H9 (cell line): Measurements from ENCODE around the gene NDST1. TPM values are rescaled to one million over a fixed set of nuclear protein-coding genes. Genes with fewer than 3 reads are reported as not detected.

ENCODE experiments used
- DNase-seq: peaks from one replicate; pipeline ENCODE4 v3.0.0-alpha.2; 2017
- H2AFZ ChIP-seq: one replicate; pipeline ENCODE4 v1.6.1; 2013; ENCODE audit warnings: mild to moderate bottlenecking, low read length, control low read depth, moderate library complexity
- H2AK5ac ChIP-seq: 2 replicates; pipeline ENCODE4 v1.6.1; 2013; ENCODE audit warnings: low read length, control low read depth, mixed read lengths; ENCODE audit not compliant: insufficient read length
- H2BK120ac ChIP-seq: one replicate; pipeline ENCODE4 v1.6.1; 2013; ENCODE audit warnings: low read depth, mild to moderate bottlenecking, low read length, control low read depth, inconsistent platforms; ENCODE audit not compliant: poor library complexity, severe bottlenecking
- H2BK12ac ChIP-seq: 2 replicates; pipeline ENCODE4 v1.6.1; 2013; ENCODE audit warnings: low read length, control low read depth, mixed read lengths, low read depth; ENCODE audit not compliant: insufficient read length
- H2BK15ac ChIP-seq: 2 replicates; pipeline ENCODE4 v1.6.1; 2013; ENCODE audit warnings: low read depth, low read length, control low read depth
- H2BK20ac ChIP-seq: one replicate; pipeline ENCODE4 v1.6.1; 2013; ENCODE audit warnings: low read depth, mild to moderate bottlenecking, low read length, control low read depth, inconsistent platforms; ENCODE audit not compliant: poor library complexity, severe bottlenecking
- H2BK5ac ChIP-seq: 2 replicates; pipeline ENCODE4 v1.6.1; 2013; ENCODE audit warnings: low read length, control low read depth, mixed read lengths; ENCODE audit not compliant: insufficient read length
- H3K14ac ChIP-seq: 2 replicates; pipeline ENCODE4 v1.6.1; 2013; ENCODE audit warnings: low read length, control low read depth; ENCODE audit not compliant: insufficient read depth
- H3K18ac ChIP-seq: 2 replicates; pipeline ENCODE4 v1.6.1; 2013; ENCODE audit warnings: low read depth, mild to moderate bottlenecking, mixed read lengths, low read length, control low read depth; ENCODE audit not compliant: insufficient read length
- H3K23ac ChIP-seq: 2 replicates; pipeline ENCODE4 v1.6.1; 2013; ENCODE audit warnings: low read length, control low read depth, mixed read lengths, low read depth; ENCODE audit not compliant: insufficient read length
- H3K23me2 ChIP-seq: 2 replicates; pipeline ENCODE4 v1.6.1; 2013; ENCODE audit warnings: low read depth, mild to moderate bottlenecking, mixed read lengths, low read length, control low read depth; ENCODE audit not compliant: insufficient read length, poor library complexity, severe bottlenecking
- H3K27ac ChIP-seq: 2 replicates; pipeline ENCODE4 v1.5.1; 2013; ENCODE audit warnings: low read length, control low read depth, mixed read lengths, low read depth; ENCODE audit not compliant: insufficient read length
- H3K27me3 ChIP-seq: 2 replicates; pipeline ENCODE4 v1.6.1; 2013; ENCODE audit warnings: low read length, control low read depth, inconsistent platforms; ENCODE audit not compliant: insufficient read depth
- H3K4ac ChIP-seq: 2 replicates; pipeline ENCODE4 v1.6.1; 2013; ENCODE audit warnings: low read depth, mild to moderate bottlenecking, control low read depth, inconsistent platforms, low read length, moderate library complexity
- H3K4me1 ChIP-seq: 2 replicates; pipeline ENCODE4 v1.6.1; 2013; ENCODE audit warnings: low read length, control low read depth, inconsistent platforms; ENCODE audit not compliant: insufficient read depth
- H3K4me2 ChIP-seq: 2 replicates; pipeline ENCODE4 v1.6.1; 2013; ENCODE audit warnings: low read length, control low read depth, mixed read lengths; ENCODE audit not compliant: insufficient read length, insufficient read depth
- H3K56ac ChIP-seq: 2 replicates; pipeline ENCODE4 v1.6.1; 2013; ENCODE audit warnings: low read depth, mild to moderate bottlenecking, mixed read lengths, low read length, control low read depth; ENCODE audit not compliant: insufficient read length
- H3K79me1 ChIP-seq: 2 replicates; pipeline ENCODE4 v1.6.1; 2013; ENCODE audit warnings: low read depth, mild to moderate bottlenecking, moderate library complexity, low read length, control low read depth, inconsistent platforms; ENCODE audit not compliant: insufficient read depth, poor library complexity, severe bottlenecking
- H3K79me2 ChIP-seq: 2 replicates; pipeline ENCODE4 v1.6.1; 2013; ENCODE audit warnings: low read length, control low read depth, inconsistent platforms; ENCODE audit not compliant: insufficient read depth
- H3K9ac ChIP-seq: 2 replicates; pipeline ENCODE4 v1.6.1; 2013; ENCODE audit warnings: low read length, control low read depth, mixed read lengths; ENCODE audit not compliant: insufficient read length; ENCODE audit errors: extremely low read depth
- H3K9me3 ChIP-seq: one replicate; pipeline ENCODE4 v1.6.1; 2013; ENCODE audit warnings: low read depth, low read length, inconsistent platforms; ENCODE audit not compliant: control insufficient read depth
- H3T11ph ChIP-seq: one replicate; pipeline ENCODE4 v1.6.1; 2013; ENCODE audit warnings: mild to moderate bottlenecking, low read length, control low read depth, inconsistent platforms
- H4K20me1 ChIP-seq: one replicate; pipeline ENCODE4 v1.6.1; 2013; ENCODE audit not compliant: control insufficient read depth, insufficient read length, insufficient read depth
- H4K5ac ChIP-seq: 2 replicates; pipeline ENCODE4 v1.6.1; 2013; ENCODE audit warnings: low read depth, mild to moderate bottlenecking, mixed read lengths, low read length, control low read depth; ENCODE audit not compliant: insufficient read length
- H4K8ac ChIP-seq: replicated peaks from 2 replicates; pipeline ENCODE4 v1.6.1; 2013; ENCODE audit warnings: low read length, control low read depth, mixed read lengths, low read depth; ENCODE audit not compliant: insufficient read length
- H4K91ac ChIP-seq: 2 replicates; pipeline ENCODE4 v1.6.1; 2013; ENCODE audit warnings: low read depth, mild to moderate bottlenecking, moderate library complexity, mixed read lengths, low read length, control low read depth; ENCODE audit not compliant: insufficient read length
- H3K27ac Mint-ChIP-seq, 3 experiments: 2 replicates in 2 of 3; 3 replicates in 1 of 3; pipeline ENCODE4 v1.8.0; 2020 to 2021; ENCODE audit warnings: mixed read lengths in 3 of 3, mild to moderate bottlenecking in 1 of 3, moderate library complexity in 1 of 3
- H3K27me3 Mint-ChIP-seq: 2 replicates; pipeline ENCODE4 v1.8.0; 2021; ENCODE audit warnings: low read depth, mild to moderate bottlenecking, moderate library complexity, mixed read lengths
- H3K36me3 Mint-ChIP-seq, 3 experiments: 2 replicates in 2 of 3; 3 replicates in 1 of 3; pipeline ENCODE4 v1.8.0; 2020 to 2021; ENCODE audit warnings: low read depth in 3 of 3, mixed read lengths in 3 of 3; ENCODE audit not compliant: insufficient read depth in 1 of 3
- H3K4me1 Mint-ChIP-seq, 2 experiments: 2 replicates each; pipeline ENCODE4 v1.8.0; 2020; ENCODE audit warnings: mixed read lengths in 2 of 2
- H3K4me3 Mint-ChIP-seq, 2 experiments: 2 replicates in 1 of 2; 3 replicates in 1 of 2; pipeline ENCODE4 v1.8.0; 2020 to 2021; ENCODE audit warnings: mild to moderate bottlenecking in 2 of 2, mixed read lengths in 2 of 2, moderate library complexity in 1 of 2
- H3K9me3 Mint-ChIP-seq, 2 experiments: 2 replicates in 1 of 2; 3 replicates in 1 of 2; pipeline ENCODE4 v1.8.0; 2020; ENCODE audit warnings: mild to moderate bottlenecking in 2 of 2, mixed read lengths in 2 of 2, moderate library complexity in 1 of 2
- CTCF ChIP-seq: fragments of 200-600 bp; sonication (generic); conservative IDR thresholded peaks from 3 replicates; pipeline ENCODE4 v1.8.0; 2021; ENCODE audit warnings: antibody characterized with exemption, mild to moderate bottlenecking
- WGBS: extraction: QIAGEN DNeasy Blood & Tissue Kit; methylation state at CpG from one replicate; pipeline ENCODE4 v1.1.7; 2013; ENCODE audit warnings: missing lambda C conversion rate, low lambda C conversion rate, mixed read lengths; ENCODE audit not compliant: insufficient read length; ENCODE audit errors: extremely low coverage; 5-methylcytosine and 5-hydroxymethylcytosine counted together
- total RNA-seq: library from RNA; stranded (reverse); gene quantifications from 2 replicates; pipeline ENCODE4 v1.2.1, GENCODE V29; 2021

The NDST1 gene
- total RNA-seq, 1 experiment from 2014 or later, result 65.5 TPM

- no peak overlapping the region for H3T11ph ChIP-seq
- H2BK5ac ChIP-seq, result no peak overlapping the region
- H2AK5ac ChIP-seq, result no peak overlapping the region
- H4K91ac ChIP-seq, result no peak overlapping the region
- DNase-seq, result no peak
- H2BK15ac ChIP-seq, result no peak overlapping the region
- H4K8ac ChIP-seq, result no peak overlapping the region
- H3K9me3 Mint-ChIP-seq, result no peaks in the 10 kb centered on the region
- no peaks in the 10 kb centered on the region for H3K27me3 ChIP-seq
- no peak overlapping the region for H3K27ac ChIP-seq
- no peaks in the 10 kb centered on the region for H3K27me3 Mint-ChIP-seq
- no peak overlapping the region for H3K18ac ChIP-seq
- TF ChIP-seq CTCF, result no peak
- no peak overlapping the region for H3K4ac ChIP-seq
- peaks cover 6% of the 10 kb centered on the region; the same call in 1 of the 2 replicates for H3K4me1 ChIP-seq
- H3K4me1 Mint-ChIP-seq, result peaks cover 33 to 53% of the 10 kb centered on the region in 2 experiments
- H4K5ac ChIP-seq, result no peak overlapping the region
- H3K4me2 ChIP-seq, result no peak overlapping the region
- no peak overlapping the region for H2BK12ac ChIP-seq
- peaks cover 0 to 5% (median 0%) of the 10 kb centered on the region in 3 experiments; a peak in 4 of 7 replicates for H3K36me3 Mint-ChIP-seq
- no peak overlapping the region for H3K4me3 Mint-ChIP-seq
- no CpG with 5 or more reads among the region's 6 CpGs for WGBS
- peak overlapping the region; percentile 75 for H3K14ac ChIP-seq
- no peaks in the 10 kb centered on the region for H3K23me2 ChIP-seq
- no peak overlapping the region for H3K9ac ChIP-seq
- no peak overlapping the region for H3K23ac ChIP-seq
- no peaks in the 10 kb centered on the region for H3K79me1 ChIP-seq
- peak overlapping the region in 2 of 3 experiments; percentile 58 to 72; a peak in 3 of 7 replicates for H3K27ac Mint-ChIP-seq
- peaks cover 5% of the 10 kb centered on the region; the same call in 1 of the 2 replicates for H3K79me2 ChIP-seq
- H3K9me3 ChIP-seq, result no peaks in the 10 kb centered on the region
- no peak overlapping the region for H2AFZ ChIP-seq
- H2BK120ac ChIP-seq, result no peak overlapping the region
- no peak overlapping the region for H3K56ac ChIP-seq
- no peak overlapping the region for H2BK20ac ChIP-seq
- no peaks in the 10 kb centered on the region for H4K20me1 ChIP-seq
These were observed 7.5 kb downstream of the NDST1 start for GRCh38 chr5:150515446-150515845.
